GM21515 (cell line): ENCODE results near the gene RNF19B.

Experiments
- ATAC-seq: cut with Tn5 transposase; IDR thresholded peaks from one replicate; pipeline ENCODE4 v1.9.1; 2021; ENCODE audit not compliant: unreplicated experiment

RNF19B gene

DNA sequence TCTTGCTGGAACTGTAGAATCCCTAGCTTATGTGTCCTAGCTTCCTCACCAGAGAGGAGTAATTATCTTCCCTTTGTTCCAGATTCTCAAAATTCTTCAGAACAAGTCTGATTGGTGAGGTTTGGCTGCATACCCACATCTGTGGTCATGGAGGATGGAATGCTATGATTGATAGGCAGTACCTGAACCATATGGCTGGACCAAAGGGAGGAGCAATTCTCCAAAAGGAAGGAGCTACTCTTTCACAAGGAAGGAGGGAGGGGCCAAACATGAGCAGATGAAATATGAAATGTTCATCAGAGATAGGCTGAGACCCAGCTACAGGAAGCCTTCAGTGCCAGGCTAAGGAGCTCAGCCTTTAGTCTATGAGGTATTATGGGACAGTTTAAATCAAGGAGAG is 5.0 kb upstream of the RNF19B start:
- ATAC-seq, result no peak

DNA sequence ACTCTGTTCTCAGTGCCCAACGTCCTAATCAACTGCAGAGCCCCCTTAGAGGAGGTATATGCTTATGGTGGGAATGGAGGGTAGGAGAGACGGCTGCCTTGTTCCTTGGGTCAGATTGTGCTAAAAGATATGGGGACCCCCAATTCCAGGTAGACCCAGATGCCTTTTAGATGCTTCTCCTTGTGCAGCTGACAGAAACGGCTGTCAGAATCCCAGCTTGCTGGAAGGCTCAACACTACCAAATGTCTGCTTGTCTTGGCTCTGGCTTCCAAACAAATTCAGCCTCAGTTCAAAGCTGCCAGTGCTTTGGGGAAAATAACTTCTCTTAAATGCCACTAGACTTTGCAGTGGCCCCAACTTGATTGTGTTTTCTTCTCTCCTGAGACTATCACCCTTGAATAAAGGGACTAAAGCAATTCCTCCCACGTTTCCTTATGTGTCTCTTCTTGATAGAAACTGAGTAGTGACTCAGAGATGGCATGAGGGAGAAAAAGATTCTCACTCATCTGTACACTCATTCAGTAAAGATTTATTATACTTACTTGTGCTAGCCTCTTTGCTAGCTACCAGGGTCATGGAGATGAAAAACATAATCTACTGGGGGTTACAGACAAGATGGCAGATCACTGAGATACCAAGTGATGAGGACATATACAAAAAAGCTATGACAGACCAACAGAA is 3.4 kb upstream of the RNF19B start:
- no peak for ATAC-seq

DNA sequence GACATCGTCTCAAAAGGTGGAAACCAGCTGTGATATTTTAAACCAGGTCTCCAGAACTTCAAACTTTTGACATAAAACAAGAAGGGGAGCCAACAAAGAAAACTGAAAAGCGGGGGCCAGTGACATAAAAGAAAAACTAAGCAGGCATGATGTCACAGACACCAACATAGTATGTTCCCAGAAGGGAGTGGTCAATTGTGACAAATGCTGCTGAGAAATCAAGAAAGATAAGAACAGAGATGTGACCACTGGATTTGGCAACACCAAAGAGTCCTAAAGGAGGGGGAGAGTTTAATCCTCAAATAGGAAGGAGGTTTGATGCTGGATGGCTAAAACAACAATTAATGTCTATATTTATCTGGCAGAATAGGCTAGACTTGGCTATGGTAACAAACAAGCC is 2.3 kb upstream of the RNF19B start:
- no peak for ATAC-seq

DNA sequence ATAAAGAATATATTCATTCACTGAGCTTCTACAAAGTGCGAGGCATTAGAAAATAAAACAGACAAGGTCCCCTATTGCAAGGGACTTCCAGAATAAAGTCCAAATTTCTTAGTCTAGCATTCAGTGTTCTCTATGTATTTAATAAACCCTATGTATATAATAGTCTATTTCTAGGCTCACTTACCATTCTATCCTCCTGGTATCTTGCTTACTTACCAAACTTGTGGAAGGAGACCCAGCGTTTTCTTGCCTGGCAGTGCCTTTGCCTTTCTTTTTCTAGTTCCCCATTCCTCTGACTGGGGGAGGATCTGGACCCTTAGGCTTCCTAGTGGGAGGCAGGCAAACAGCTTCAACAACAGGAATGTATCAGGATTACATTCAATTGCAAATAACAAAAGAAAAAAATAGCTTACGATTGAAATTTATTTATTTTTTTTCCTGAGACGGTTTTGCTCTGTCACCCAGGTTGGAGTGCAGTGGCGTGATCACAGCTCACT is 690 bp upstream of the RNF19B start:
- ATAC-seq, result no peak

DNA sequence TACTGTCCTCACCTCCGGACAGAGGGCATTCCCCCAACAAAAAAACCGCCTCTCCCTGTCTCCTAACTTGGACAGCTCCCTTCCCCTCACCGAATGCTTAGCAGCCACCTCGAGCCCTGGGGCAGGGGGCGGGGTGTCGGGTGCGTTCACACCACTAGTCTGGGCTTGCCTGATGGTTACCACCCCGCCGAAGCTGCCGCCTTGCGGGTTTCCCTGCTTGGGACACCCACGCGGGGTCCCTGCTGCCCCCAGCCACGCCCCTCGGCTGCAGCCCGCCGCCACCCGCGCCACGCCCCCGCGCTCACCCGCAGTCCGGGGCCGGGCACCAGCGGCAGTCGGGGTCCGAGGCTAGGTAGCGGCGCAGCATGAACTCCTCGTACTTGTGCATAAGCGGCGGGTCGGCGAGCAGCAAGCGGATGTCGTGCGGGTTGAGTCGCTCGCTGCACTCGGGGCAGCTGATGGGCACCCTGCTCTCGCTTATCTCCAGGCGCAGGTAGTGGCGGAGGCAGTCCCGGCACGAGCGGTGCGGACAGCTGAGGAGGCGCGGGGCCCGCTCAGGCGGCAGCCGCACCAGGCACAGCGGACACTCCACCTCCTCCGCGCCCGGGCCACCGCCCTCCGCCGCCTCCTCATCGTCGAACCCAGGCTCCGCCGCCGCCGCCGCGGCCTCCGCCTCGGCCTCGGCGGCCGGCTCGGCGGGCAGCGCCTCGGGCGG is 706 bp downstream of the RNF19B start:
- ATAC-seq, result peak; percentile 31

DNA sequence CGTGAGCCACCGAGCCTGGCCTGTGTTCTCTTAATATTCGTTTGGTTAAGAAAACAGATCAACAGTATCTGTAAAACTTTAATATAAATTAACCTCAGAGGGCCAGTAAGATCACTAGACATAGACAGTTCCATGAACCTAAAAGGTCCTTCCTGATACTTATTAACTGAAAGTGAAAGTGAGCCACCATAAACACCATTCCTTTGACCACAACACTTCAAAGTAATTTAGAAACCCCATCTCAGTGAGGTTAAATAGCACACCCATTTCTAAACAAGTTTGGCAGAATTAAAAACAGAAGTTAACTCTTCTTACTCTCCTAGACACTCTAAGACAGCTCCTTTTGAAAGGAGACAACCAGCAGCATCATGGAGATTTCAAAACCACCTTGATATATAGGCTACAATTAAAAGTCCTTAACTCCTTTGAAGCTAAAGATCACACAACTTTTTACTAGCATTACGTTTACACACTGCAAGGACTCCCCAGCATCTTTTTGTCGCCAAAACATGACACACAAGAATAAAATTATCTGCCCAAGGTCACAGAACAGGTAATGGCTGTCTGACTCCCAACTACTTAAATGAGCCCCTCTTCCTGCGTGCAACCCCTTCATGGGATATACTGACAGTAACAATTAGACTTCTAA is 2.2 kb downstream of the RNF19B start:
- no peak for ATAC-seq

DNA sequence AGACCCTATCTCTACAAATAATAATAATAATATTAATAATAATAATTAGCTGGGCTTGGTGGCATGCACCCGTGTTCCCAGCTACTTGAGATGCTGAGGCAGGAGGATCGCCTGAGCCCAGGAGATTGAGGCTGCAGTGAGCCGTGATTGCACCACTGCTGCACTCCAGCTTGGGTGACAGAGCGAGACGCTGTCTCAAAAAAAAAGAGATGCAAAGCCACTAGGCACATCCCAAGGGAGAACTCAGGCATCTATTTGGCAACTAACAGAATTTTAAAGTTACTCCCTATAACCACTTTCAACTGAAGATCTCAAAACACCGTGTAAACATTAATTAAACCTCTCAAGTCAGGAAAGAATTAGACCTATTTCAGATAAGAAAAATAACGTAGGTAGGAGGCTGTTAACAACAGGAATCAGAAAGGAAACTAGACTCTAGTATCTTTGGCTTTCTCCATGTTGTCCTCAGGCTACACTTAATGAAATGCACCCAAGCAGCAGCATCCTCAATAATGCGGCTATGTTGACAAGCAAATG is 3.7 kb downstream of the RNF19B start:
- ATAC-seq, result no peak

DNA sequence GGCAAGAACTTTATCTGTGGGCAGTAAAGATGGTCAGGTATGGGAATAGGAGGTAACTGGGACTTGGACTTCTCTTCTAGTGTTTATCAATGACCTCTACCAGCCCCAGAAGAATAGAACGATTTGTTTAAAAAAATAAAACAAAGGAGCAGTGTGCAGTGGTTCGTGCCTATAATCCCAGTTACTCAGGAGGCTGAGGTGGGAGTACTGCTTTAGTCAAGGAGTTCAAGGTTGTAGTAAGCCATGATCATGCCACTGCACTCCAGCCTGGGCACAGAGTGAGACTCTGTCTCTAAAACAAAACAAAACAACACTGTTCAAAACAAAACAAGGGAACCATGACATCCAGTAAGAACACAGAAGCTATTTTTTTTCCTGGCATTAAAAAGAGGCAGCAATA is 4.3 kb downstream of the RNF19B start:
- ATAC-seq, result no peak

DNA sequence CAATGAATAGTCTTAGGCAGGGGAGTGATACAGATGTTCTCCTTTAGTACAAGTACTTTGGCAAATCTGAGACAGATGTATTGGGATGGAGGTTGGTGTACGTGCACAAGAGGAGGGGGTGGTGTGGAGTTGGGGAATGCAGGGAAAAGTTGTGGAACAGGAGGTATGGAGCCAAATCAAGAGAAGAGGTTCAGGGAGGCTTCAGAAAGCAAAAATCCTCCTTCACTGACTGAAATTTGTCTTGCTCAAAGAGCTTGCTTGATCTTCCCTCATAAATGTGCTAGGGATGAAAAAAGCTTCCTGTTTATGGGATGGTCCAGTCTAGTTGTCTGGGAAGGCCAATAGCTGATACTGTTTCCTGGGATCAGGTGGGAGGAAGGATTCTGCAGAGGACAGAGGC is 5.8 kb downstream of the RNF19B start:
- ATAC-seq, result no peak

DNA sequence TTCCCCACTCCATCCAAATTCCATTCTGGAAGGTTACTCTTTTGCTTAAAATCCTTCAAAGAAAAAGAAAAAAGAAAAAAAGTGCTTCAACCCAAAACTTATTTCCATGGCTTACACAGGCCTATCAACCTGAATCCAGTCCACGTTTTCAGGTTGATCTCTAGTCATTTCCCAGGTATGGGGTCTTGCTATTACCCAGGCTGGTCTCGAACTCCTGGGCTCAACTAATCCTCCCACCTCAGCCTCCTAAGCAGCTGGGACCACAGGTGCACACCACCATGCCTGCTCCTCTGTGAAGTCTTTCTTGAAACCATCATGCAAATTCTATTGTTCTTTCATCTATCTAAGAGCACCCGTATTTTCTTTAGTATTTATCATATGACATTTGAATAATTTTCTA is 7.6 kb downstream of the RNF19B start:
- ATAC-seq, result no peak

DNA sequence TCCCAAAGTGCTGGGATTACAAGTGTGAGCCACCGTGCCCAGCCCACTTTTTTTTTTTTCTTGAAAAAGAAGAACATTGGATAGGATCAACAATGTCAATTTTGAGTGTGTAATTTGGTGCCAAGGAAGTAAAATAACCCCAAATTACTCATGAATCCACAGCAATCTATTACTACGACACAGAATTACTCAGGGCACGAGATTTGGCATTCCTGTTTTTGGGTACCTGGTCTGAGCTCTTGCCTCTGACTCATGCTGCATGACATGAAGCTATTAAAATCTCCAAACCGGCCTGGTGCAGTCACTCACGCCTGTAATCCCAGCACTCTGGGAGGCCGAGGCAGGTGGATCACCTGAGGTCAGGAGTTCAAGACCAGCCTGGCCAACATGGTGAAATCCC is 10.4 kb downstream of the RNF19B start:
- no peak for ATAC-seq

DNA sequence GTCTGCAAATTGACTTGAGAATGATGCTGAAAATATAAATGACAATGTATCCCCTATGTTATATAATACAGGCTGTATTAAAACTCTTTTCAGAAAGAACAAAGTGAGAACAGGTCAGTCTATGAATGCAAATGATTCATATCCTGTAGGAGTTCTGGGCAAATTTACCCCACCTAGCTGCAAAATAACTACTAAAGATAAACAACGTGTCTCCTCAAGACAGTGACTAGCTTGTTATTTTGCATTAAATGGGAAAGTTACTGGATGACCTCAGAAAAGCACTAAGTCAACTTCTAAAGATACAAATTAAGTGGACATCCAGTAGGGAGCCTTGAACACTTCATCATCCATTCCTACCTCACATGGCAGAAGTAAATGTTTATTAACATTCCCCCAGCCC is 11.1 kb downstream of the RNF19B start:
- ATAC-seq, result no peak

DNA sequence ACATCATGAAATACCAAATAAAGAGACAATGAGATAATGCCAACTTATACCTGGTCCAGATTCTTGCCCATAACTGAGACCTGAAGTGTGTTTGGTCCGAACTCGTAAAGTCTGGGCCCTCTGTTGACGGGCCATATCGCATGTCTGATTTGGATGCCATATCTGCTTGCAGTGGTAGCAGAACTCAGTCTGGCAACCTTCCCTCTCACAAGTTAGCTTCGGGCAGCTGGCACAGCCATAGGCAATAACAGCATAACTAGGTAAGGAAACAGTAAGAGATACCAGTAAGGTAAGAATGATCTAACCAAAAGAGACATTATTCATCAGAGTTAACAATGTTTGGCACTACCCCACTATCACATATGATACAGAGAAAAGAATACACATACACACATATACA is 15.1 kb downstream of the RNF19B start:
- ATAC-seq, result no peak

DNA sequence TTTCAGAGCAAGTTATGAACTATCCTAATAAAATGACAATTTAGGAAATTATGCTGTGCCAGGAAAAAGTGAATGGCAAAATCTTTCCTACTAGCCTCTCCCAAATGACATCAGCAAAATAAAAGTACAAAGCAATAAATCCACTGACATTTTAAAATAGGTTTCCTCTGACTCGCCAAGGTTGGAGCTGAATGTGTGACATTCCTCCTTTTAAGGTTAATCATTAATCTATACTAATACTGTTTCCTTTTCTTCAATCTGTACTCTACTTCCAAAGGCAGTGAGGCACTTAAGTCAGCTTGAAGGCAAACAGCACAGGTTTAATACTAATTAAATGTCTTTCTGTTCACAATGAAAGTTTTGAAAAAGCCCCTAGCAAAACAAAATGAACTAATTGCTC is 15.7 kb downstream of the RNF19B start:
- ATAC-seq, result no peak

DNA sequence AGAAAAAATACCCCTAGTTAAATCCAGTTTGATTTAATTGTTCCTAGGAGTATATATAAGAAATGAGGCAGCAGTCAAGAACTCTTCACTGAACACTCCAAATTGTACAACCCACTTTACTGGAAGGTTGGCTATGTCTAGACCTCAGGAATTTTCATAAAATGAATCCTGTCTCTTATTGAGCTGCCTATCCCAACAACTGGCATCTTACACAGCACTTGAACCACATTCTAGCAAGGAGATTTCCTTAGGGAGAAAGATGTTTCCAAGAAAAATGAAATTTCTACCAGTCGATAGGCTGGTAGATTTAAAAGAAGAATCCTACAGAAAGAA is 16.3 kb downstream of the RNF19B start:
- no peak for ATAC-seq

DNA sequence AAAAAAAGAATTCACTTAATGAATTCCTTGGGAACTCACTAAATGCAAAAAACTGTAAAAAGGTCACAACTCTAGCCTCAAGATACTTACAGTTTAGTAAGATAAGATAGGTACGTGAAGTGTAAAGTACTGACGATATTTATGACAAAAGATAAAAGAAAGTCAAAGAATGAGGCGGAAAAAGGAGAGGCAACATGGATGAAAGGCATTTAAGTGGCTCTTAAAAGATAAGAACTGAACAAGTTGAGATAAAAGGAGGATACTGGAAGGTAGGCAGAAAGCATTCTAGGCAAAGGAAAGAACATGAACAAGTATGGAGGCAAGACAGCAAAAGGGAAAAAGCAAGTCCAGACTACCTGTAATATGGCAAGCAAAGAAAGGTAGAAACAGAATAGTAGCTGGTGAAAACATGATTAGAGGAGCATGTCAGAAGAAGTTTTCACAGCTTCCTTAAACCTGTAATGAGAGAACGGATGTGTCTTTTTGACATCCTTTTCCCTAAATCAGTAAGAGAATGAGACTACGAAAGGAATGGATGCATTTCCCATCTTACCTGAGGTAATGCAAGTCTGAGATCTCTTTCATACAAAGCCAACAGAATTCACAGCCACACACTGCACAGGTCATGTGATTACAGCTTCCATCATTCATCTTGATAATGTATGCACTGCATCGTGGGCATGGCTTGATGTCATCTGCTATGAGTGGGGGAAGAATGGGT is 16.8 kb downstream of the RNF19B start:
- no peak for ATAC-seq

DNA sequence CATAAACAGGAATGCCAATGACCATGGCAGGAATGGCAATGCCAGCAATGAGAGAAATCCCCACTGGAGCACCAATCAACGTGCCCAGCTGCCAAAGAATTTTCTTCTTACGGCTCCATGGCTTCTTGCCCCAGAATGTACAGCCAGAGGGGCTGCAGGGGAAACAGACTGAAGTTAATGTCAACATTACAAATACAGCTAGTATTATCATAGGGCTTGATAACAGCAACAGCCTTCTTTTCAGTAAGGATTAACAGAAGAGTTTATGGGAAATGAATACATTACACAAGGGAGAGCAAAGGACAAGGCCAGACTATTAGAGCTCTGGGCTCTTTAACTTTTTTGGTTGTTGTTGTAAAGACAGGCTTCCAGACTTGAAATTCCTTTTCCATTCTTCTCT is 18.2 kb downstream of the RNF19B start:
- ATAC-seq, result no peak

DNA sequence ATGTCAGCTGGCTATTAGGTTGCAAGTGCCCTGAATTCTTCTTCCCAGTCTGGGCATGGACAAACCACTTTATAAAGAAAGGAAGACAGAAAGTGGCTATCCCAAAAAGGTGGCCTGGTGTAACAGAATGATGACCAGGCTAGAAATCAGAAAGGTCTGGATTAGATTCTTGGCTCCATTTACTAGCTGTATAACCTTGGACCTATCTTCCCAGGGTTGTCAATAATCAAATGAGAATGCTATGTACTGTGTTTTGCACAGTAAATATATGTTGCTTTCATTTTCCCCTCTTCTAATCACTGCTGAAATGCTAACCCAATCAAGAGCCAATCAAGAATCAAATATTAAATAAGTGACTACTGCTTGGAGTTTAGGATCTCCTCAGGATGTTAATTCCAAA is 20.4 kb downstream of the RNF19B start:
- ATAC-seq, result no peak

DNA sequence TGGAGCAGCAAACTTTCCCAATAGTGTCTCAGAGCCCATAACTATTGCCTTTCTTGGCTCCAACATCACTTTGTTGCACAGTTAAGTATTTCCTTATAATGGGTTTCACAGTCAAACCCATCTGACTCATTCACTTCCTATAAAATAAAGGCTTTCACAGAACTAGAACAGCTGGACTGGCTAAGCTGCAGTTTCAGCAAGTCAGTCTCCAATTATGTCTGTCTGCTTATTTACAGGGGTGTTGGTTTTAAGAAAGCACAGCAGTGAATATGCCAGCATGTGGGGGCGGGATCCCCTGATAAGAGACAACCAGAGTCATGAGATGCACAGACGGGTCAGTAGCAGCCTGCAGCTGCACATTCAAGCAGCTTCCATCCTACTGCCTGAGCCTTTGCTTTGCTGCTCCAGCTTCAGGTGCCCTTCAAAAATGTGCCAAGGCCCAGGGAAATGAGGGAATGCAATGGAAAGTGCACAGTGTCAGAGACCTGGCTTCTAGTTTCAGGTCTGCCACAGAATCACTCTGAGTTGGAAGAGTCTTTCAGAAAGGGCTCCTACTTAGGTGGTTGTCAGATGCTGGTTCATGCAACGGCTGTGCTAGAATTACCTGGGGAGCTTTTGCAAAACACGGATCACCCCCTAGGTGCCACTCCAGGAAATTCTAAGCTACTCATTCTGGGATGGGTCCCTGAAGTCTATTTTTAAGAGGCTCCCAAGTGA is 24.8 kb downstream of the RNF19B start:
- ATAC-seq, result no peak

DNA sequence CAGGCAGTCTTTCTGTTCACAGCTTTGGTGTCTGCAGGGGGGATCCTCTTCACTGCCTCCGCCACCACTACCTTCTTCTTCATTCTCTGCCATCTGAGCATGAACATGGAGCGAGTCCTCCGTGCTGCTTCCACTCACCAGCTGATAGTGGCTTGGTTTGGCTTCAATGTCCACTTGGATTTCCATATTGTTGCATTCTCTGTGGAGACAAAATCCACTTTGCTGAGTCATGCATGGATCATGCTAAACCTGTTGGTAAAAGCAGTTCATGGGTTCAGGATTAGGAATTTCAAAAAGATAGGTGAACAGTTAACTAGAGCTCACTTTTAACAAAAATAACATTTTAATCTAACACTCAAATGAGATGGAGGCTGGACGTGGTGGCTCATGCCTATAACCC is 27.5 kb downstream of the RNF19B start:
- no peak for ATAC-seq

DNA sequence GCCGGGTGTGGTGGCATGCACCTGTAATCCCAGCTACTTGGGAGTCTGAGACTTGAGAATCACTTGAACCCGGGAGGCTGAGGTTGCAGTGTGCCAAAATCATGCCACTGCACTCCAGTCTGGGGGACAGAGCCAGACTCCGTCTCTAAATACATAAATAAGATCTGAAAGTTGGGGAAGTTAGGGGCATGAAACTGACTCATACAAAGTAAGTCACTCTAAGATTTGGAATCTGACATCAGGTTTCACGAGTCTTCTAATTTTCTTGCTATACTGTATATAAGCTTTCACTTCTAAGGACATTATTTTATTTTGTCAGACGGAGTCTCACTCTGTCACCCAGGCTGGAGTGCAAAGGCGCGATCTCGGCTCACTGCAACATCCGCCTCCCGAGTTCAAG is 30.1 kb downstream of the RNF19B start:
- no peak for ATAC-seq
